ENCODE data around the gene CGB2. TPM values are rescaled to one million over a fixed set of nuclear protein-coding genes. Genes with fewer than 3 reads are reported as not detected.

The CGB2 gene
- total and polyA plus RNA-seq, 9 of the 15 experiments (the other 6 are each of a cell fraction or from before 2014, with no cell fraction given), result 0.22 TPM; not detected in 8

DNA sequence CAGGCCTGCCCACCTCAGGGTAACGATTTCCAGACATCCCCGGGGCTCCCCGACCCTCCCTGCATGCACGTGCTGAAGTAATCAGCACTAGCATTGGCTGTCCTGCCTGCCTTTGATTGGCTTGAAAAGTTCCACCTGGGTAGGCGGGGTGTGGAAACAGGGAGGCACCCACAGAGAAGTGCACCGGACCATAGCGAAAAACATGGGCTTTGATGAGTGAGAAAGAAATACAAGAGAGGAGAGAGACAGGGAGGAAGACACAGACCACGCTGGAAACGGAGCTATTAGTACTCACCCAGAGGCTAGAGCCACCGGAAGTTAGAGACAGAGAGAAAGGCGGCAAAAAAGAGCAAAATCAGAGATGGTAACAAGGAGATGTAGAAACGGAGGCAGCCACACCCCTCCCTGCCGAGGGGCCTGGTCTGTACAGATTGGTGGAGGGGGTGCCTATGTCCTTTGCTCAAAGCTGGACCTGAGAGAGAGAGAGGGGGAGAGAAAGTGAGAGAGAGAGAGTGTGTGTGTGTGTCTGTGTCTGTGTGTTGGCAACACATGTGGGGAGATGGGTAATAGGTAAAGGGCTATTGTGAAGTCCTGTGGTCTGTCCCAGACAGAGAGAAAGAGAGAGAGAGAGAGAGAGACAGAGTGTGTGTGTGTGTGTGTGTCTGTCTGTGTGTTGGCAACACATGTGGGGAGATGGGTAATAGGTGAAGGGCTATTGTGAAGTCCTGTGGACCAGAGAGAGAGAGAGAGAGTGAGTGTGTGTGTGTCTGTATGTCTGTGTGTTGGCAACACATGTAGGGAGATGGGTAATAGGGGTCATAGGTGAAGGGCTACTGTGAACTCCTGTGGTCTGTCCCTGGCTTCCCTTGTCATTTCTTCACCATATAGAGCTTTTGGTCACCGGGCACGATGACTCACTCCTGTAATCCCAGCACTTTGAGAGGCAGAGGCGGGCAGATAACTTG lies 10.5 kb upstream of the CGB2 start (continued):
- TF ChIP-seq, protein P1, sequence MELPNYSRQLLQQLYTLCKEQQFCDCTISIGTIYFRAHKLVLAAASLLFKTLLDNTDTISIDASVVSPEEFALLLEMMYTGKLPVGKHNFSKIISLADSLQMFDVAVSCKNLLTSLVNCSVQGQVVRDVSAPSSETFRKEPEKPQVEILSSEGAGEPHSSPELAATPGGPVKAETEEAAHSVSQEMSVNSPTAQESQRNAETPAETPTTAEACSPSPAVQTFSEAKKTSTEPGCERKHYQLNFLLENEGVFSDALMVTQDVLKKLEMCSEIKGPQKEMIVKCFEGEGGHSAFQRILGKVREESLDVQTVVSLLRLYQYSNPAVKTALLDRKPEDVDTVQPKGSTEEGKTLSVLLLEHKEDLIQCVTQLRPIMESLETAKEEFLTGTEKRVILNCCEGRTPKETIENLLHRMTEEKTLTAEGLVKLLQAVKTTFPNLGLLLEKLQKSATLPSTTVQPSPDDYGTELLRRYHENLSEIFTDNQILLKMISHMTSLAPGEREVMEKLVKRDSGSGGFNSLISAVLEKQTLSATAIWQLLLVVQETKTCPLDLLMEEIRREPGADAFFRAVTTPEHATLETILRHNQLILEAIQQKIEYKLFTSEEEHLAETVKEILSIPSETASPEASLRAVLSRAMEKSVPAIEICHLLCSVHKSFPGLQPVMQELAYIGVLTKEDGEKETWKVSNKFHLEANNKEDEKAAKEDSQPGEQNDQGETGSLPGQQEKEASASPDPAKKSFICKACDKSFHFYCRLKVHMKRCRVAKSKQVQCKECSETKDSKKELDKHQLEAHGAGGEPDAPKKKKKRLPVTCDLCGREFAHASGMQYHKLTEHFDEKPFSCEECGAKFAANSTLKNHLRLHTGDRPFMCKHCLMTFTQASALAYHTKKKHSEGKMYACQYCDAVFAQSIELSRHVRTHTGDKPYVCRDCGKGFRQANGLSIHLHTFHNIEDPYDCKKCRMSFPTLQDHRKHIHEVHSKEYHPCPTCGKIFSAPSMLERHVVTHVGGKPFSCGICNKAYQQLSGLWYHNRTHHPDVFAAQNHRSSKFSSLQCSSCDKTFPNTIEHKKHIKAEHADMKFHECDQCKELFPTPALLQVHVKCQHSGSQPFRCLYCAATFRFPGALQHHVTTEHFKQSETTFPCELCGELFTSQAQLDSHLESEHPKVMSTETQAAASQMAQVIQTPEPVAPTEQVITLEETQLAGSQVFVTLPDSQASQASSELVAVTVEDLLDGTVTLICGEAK (IDR thresholded peaks at IDR 0.05), result no peak
- TF ChIP-seq, protein P1 (CRISPR knock-in tag; IDR thresholded peaks at IDR 0.05), result no peak
- no peak for TF ChIP-seq HOXB6 (CRISPR knock-in tag; IDR thresholded peaks at IDR 0.05; ENCODE audit: borderline replicate concordance)
- TF ChIP-seq STAT5B (CRISPR knock-in tag; IDR thresholded peaks at IDR 0.05), result no peak
- TF ChIP-seq FUS (optimal IDR thresholded peaks at IDR 0.05; ENCODE audit: low read depth, low read length), result no peak
- peak; percentile 56 to 64; a peak in 3 of 4 replicates for TF ChIP-seq KDM1A (IDR thresholded peaks at IDR 0.05)
- no peak for TF ChIP-seq PCBP1 (IDR thresholded peaks at IDR 0.05; ENCODE audit: low read depth, low read length, poor library complexity, severe bottlenecking)
- TF ChIP-seq ZNF696 (CRISPR knock-in tag; conservative IDR thresholded peaks at IDR 0.05), result no peak
- TF ChIP-seq, protein P2, sequence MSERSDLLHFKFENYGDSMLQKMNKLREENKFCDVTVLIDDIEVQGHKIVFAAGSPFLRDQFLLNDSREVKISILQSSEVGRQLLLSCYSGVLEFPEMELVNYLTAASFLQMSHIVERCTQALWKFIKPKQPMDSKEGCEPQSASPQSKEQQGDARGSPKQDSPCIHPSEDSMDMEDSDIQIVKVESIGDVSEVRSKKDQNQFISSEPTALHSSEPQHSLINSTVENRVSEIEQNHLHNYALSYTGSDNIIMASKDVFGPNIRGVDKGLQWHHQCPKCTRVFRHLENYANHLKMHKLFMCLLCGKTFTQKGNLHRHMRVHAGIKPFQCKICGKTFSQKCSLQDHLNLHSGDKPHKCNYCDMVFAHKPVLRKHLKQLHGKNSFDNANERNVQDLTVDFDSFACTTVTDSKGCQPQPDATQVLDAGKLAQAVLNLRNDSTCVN (CRISPR knock-in tag; IDR thresholded peaks at IDR 0.05), result no peak
- TF ChIP-seq ZNF146 (CRISPR knock-in tag; IDR thresholded peaks at IDR 0.05; ENCODE audit: unreplicated experiment), result no peak

Data from K562 (cell line).